Nephron progenitor cell (in vitro differentiated cells): ENCODE data around the gene TCF21.

ENCODE experiments used
- DNase-seq: peaks from one replicate; pipeline ENCODE4 v3.0.0; 2021
- H3K27ac Mint-ChIP-seq: 2 replicates; pipeline ENCODE4 v1.8.0; 2021; ENCODE audit warnings: mild to moderate bottlenecking, moderate library complexity, mixed read lengths
- H3K27me3 Mint-ChIP-seq: 2 replicates; pipeline ENCODE4 v1.8.0; 2021; ENCODE audit warnings: mild to moderate bottlenecking, low read depth, mixed read lengths; ENCODE audit not compliant: poor library complexity
- H3K36me3 Mint-ChIP-seq: 2 replicates; pipeline ENCODE4 v1.8.0; 2021; ENCODE audit warnings: low read depth, mixed read lengths
- H3K4me1 Mint-ChIP-seq: 2 replicates; pipeline ENCODE4 v1.8.0; 2021; ENCODE audit warnings: mixed read lengths
- H3K4me3 Mint-ChIP-seq: 2 replicates; pipeline ENCODE4 v1.8.0; 2021; ENCODE audit warnings: mild to moderate bottlenecking, moderate library complexity, mixed read lengths
- H3K9me3 Mint-ChIP-seq: 2 replicates; pipeline ENCODE4 v1.8.0; 2021; ENCODE audit warnings: mild to moderate bottlenecking, moderate library complexity, mixed read lengths
- CTCF ChIP-seq: fragments of 200-600 bp; sonication (generic); IDR thresholded peaks from 2 replicates; pipeline ENCODE4 v1.5.0; 2021; ENCODE audit warnings: antibody characterized with exemption

TCF21 gene

GRCh38 chr6:133894369-133894768 lies 5.5 kb downstream of the TCF21 start:
- TF ChIP-seq CTCF: no peak
- H3K9me3 Mint-ChIP-seq: no peaks in the 10 kb centered on the region
- H3K4me3 Mint-ChIP-seq: no peak overlapping the region
- no peak for DNase-seq
- H3K27me3 Mint-ChIP-seq: peaks cover 95% of the 10 kb centered on the region
- no peaks in the 10 kb centered on the region for H3K36me3 Mint-ChIP-seq
- H3K4me1 Mint-ChIP-seq: peaks cover 67% of the 10 kb centered on the region
- H3K27ac Mint-ChIP-seq: no peak overlapping the region

- Mint-ChIP-seq H3K9me3 (no peaks in the 10 kb centered on the region), H3K36me3 (no peaks in the 10 kb centered on the region), H3K27me3 (peaks cover 90% of the 10 kb centered on the region), H3K4me3 (peak overlapping the region; percentile 79), H3K4me1 (peaks cover 64% of the 10 kb centered on the region), H3K27ac (no peak overlapping the region)
- DNase-seq: no peak
- no peak for TF ChIP-seq CTCF
These were observed 6.0 kb downstream of the TCF21 start for GRCh38 chr6:133894795-133895358.

- Mint-ChIP-seq H3K36me3 (no peaks in the 10 kb centered on the region), H3K27me3 (peaks cover 83% of the 10 kb centered on the region), H3K4me3 (peak overlapping the region; percentile 79), H3K9me3 (no peaks in the 10 kb centered on the region), H3K4me1 (peaks cover 57% of the 10 kb centered on the region), H3K27ac (no peak overlapping the region)
- TF ChIP-seq CTCF: no peak
- peak; percentile 54 for DNase-seq
These were observed 6.8 kb downstream of the TCF21 start for GRCh38 chr6:133895573-133896343.

GRCh38 chr6:133896344-133896721 lies 7.4 kb downstream of the TCF21 start:
- Mint-ChIP-seq H3K4me3 (peak overlapping the region; percentile 79), H3K4me1 (peaks cover 51% of the 10 kb centered on the region), H3K36me3 (no peaks in the 10 kb centered on the region), H3K27me3 (peaks cover 77% of the 10 kb centered on the region), H3K27ac (no peak overlapping the region), H3K9me3 (no peaks in the 10 kb centered on the region)
- TF ChIP-seq CTCF: no peak
- no peak for DNase-seq

- no peak overlapping the region for H3K27ac Mint-ChIP-seq
- H3K4me3 Mint-ChIP-seq: no peak overlapping the region
- no peaks in the 10 kb centered on the region for H3K9me3 Mint-ChIP-seq
- peaks cover 63% of the 10 kb centered on the region for H3K27me3 Mint-ChIP-seq
- no peaks in the 10 kb centered on the region for H3K36me3 Mint-ChIP-seq
- TF ChIP-seq CTCF: no peak
- DNase-seq: no peak
- peaks cover 33% of the 10 kb centered on the region for H3K4me1 Mint-ChIP-seq
These were observed 9.3 kb downstream of the TCF21 start for GRCh38 chr6:133898263-133898662.

GRCh38 chr6:133899556-133899955 lies 10.6 kb downstream of the TCF21 start:
- TF ChIP-seq CTCF: no peak
- H3K4me1 Mint-ChIP-seq: peaks cover 20% of the 10 kb centered on the region
- H3K36me3 Mint-ChIP-seq: no peaks in the 10 kb centered on the region
- no peaks in the 10 kb centered on the region for H3K9me3 Mint-ChIP-seq
- DNase-seq: no peak
- H3K4me3 Mint-ChIP-seq: no peak overlapping the region
- no peak overlapping the region for H3K27ac Mint-ChIP-seq
- H3K27me3 Mint-ChIP-seq: peaks cover 55% of the 10 kb centered on the region
